GM18868 (cell line): ENCODE results near the gene CNTF.

Experiments
- ATAC-seq: cut with Tn5 transposase; IDR thresholded peaks from one replicate; pipeline ENCODE4 v1.9.1; 2021; ENCODE audit warnings: mild to moderate bottlenecking, moderate library complexity; ENCODE audit not compliant: unreplicated experiment

Gene CNTF

GRCh38 chr11:58606930-58607714 is 15.3 kb upstream of the CNTF start:
- ATAC-seq = no peak

- no peak for ATAC-seq
These were observed 14.1 kb upstream of the CNTF start for GRCh38 chr11:58608331-58608730.

- ATAC-seq = peak; percentile 49
These were observed 12.7 kb upstream of the CNTF start for GRCh38 chr11:58609723-58610122.

GRCh38 chr11:58613228-58613627 is 9.2 kb upstream of the CNTF start:
- ATAC-seq = no peak

- no peak for ATAC-seq
These were observed 6.9 kb upstream of the CNTF start for GRCh38 chr11:58615559-58615958.

GRCh38 chr11:58616594-58616993 is 5.9 kb upstream of the CNTF start:
- ATAC-seq = no peak

GRCh38 chr11:58617976-58618557 is 4.4 kb upstream of the CNTF start:
- peak; percentile 39 for ATAC-seq

GRCh38 chr11:58621586-58622262 is 741 bp upstream of the CNTF start:
- peak; percentile 52 for ATAC-seq

GRCh38 chr11:58625086-58625485 is 2.6 kb downstream of the CNTF start:
- ATAC-seq = no peak

GRCh38 chr11:58625826-58626460 is 3.5 kb downstream of the CNTF start:
- no peak for ATAC-seq

- no peak for ATAC-seq
These were observed 4.5 kb downstream of the CNTF start for GRCh38 chr11:58626934-58627483.

GRCh38 chr11:58628446-58628845 is 6.0 kb downstream of the CNTF start:
- no peak for ATAC-seq

- ATAC-seq = peak; percentile 65
These were observed 7.4 kb downstream of the CNTF start for GRCh38 chr11:58629857-58630256.

GRCh38 chr11:58631378-58631777 is 8.9 kb downstream of the CNTF start:
- no peak for ATAC-seq

- no peak for ATAC-seq
These were observed 10.0 kb downstream of the CNTF start for GRCh38 chr11:58632510-58632909.

- ATAC-seq = no peak
These were observed 14.1 kb downstream of the CNTF start for GRCh38 chr11:58636587-58636986.

GRCh38 chr11:58637371-58637770 is 14.9 kb downstream of the CNTF start:
- ATAC-seq = no peak

GRCh38 chr11:58639103-58639502 is 16.6 kb downstream of the CNTF start:
- ATAC-seq = no peak

GRCh38 chr11:58639669-58640068 is 17.2 kb downstream of the CNTF start:
- no peak for ATAC-seq

- ATAC-seq = no peak
These were observed 18.0 kb downstream of the CNTF start for GRCh38 chr11:58640386-58641023.

GRCh38 chr11:58641341-58641740 is 18.9 kb downstream of the CNTF start:
- ATAC-seq = no peak
